LNCAP (cell line): ENCODE measurements around the gene NCBP1.
A peak's percentile ranks its signal among the peaks of the same experiment; 100 is the strongest.

ENCODE experiments used
- TF ChIP-seq, protein P1 (sequence below): fragments of 450-650 bp; IDR thresholded peaks from 2 replicates; pipeline ENCODE4 v1.5.1; 2017; ENCODE audit warnings: mild to moderate bottlenecking

NCBP1 gene

DNA sequence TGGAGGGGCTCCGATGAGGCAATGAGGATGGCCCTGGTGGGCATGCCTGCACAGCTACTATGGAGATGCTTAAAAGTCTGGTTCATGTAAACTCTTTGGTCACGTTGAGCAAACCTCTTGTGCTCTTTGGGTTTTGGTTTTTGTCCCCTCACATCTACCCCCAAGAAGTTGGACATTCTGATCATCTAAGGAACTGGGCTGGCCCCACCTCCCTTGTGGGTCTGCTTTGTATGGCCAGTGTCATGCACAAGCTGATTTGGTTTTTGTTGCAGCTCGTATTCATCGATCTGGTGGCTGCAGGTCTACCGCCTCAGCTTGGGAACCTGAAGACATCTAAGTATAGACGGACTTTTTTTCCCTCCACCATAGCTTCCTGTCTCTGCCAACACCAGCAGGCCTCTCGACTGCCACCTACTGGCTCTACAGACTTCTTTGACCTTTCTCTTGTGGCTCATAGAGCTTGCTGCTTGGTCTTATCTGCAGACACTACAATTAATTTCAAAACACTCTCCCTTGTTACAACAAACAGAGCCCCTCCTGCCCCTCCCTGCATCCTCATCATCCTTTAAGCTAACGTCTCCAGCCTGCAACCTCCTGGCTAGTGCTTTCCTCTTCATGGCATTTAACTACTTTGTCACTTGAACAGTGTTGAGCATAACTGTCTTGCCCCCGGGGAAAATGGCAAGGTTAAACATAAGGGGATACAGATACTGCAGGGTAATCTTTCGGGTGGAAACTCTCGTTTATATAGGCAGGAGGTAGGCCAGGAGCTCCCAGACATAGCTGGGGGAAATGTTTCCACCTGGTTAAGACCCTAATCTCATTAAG, 34.9 kb upstream of the NCBP1 start:
- TF ChIP-seq, protein P1, sequence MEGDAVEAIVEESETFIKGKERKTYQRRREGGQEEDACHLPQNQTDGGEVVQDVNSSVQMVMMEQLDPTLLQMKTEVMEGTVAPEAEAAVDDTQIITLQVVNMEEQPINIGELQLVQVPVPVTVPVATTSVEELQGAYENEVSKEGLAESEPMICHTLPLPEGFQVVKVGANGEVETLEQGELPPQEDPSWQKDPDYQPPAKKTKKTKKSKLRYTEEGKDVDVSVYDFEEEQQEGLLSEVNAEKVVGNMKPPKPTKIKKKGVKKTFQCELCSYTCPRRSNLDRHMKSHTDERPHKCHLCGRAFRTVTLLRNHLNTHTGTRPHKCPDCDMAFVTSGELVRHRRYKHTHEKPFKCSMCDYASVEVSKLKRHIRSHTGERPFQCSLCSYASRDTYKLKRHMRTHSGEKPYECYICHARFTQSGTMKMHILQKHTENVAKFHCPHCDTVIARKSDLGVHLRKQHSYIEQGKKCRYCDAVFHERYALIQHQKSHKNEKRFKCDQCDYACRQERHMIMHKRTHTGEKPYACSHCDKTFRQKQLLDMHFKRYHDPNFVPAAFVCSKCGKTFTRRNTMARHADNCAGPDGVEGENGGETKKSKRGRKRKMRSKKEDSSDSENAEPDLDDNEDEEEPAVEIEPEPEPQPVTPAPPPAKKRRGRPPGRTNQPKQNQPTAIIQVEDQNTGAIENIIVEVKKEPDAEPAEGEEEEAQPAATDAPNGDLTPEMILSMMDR = peak; percentile 84

DNA sequence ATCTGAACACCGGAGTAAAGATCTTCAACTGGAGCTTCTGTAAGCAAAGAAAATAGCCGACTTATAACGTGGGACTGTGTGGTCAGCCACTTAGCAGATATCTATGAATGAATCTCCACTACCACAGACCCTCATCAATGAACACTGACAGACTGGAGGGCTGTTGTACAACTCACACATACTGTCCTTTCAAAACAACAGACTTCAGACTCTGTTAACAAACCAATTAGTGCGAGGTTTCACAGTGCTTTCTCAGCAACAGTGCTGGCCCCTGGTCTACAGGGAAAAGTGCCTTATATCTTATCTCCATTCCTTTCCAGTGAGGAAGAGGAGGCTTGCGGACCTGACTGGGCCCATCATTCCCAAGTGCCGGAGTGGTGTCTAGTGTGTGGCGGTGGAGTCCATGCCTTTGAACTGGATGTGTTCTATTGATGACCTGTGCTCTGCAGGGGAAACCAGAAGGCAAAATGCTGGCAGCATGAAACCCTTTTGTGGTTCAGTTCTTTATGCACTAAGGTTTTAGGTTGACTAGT, 34.2 kb upstream of the NCBP1 start:
- TF ChIP-seq, protein P1 = no peak

DNA sequence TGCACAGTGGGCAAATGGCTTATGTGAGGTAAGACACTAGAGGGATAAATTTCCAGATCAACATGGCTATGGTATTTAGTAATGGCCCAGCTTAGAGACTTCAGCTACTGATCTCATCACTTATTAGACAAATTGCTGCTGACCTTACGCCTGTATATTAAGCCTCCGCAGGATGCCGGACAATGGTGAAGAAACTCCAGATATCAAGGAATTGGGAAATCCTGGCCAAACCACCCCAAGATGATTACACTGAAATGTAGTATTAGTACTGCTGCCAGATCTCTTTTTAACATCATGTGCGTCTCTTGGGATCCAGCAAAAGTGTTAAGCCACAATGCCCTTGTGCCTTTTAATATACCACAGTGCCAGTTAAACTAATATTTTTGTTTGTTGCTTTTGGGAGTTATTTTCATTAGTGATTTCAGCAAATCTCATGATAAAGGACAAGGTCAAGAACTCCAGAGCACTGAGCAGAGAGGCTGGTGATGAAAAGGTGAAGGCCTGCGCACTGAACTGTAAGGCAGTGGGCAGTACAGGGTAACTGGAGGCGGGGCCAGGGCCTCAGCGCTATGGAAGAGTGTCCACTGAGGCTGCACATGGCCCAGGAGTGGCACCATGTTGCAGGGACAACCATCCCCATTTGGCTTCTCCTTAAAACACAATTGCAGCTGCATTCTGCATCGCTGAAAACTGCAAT, 32.9 kb upstream of the NCBP1 start:
- TF ChIP-seq, protein P1 = no peak

DNA sequence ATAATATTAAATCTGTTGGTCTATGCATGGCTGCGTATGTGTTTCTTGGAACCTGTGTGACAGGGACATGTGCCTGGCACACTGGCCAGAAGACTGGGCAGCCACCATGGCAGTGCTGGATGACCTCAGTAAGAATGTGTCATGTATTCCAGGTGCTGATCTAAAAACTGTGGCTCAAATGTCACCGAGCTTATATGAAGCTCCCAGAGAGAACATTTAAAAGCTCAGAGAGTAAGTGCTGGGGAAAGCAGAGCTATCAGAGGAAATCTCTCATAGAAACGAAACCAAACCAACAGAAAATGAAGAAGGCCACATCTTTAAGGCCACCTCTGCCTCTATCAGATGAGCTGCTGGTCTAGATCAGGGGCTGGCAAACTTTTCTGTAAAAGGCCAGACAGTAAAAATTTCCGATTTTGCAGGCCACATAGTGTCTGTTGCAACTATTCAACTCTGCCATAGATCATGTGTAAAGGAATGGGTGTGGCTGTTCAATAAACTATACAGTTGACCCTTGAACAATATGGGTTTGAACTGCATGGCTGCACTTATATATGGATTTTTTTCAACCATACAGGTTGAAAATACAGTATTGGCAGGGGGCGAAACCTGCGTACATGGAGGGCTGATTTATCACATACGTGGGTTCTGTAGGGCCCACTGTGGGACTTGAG, 32.3 kb upstream of the NCBP1 start:
- TF ChIP-seq, protein P1 = no peak

GRCh38 chr9:97602430-97602829, 31.2 kb upstream of the NCBP1 start:
- TF ChIP-seq, protein P1 = no peak

GRCh38 chr9:97604901-97605645, 28.5 kb upstream of the NCBP1 start:
- TF ChIP-seq, protein P1 = no peak
